ENCODE data around the gene MMRN1.

MMRN1 gene, protein sequence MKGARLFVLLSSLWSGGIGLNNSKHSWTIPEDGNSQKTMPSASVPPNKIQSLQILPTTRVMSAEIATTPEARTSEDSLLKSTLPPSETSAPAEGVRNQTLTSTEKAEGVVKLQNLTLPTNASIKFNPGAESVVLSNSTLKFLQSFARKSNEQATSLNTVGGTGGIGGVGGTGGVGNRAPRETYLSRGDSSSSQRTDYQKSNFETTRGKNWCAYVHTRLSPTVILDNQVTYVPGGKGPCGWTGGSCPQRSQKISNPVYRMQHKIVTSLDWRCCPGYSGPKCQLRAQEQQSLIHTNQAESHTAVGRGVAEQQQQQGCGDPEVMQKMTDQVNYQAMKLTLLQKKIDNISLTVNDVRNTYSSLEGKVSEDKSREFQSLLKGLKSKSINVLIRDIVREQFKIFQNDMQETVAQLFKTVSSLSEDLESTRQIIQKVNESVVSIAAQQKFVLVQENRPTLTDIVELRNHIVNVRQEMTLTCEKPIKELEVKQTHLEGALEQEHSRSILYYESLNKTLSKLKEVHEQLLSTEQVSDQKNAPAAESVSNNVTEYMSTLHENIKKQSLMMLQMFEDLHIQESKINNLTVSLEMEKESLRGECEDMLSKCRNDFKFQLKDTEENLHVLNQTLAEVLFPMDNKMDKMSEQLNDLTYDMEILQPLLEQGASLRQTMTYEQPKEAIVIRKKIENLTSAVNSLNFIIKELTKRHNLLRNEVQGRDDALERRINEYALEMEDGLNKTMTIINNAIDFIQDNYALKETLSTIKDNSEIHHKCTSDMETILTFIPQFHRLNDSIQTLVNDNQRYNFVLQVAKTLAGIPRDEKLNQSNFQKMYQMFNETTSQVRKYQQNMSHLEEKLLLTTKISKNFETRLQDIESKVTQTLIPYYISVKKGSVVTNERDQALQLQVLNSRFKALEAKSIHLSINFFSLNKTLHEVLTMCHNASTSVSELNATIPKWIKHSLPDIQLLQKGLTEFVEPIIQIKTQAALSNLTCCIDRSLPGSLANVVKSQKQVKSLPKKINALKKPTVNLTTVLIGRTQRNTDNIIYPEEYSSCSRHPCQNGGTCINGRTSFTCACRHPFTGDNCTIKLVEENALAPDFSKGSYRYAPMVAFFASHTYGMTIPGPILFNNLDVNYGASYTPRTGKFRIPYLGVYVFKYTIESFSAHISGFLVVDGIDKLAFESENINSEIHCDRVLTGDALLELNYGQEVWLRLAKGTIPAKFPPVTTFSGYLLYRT

DNA sequence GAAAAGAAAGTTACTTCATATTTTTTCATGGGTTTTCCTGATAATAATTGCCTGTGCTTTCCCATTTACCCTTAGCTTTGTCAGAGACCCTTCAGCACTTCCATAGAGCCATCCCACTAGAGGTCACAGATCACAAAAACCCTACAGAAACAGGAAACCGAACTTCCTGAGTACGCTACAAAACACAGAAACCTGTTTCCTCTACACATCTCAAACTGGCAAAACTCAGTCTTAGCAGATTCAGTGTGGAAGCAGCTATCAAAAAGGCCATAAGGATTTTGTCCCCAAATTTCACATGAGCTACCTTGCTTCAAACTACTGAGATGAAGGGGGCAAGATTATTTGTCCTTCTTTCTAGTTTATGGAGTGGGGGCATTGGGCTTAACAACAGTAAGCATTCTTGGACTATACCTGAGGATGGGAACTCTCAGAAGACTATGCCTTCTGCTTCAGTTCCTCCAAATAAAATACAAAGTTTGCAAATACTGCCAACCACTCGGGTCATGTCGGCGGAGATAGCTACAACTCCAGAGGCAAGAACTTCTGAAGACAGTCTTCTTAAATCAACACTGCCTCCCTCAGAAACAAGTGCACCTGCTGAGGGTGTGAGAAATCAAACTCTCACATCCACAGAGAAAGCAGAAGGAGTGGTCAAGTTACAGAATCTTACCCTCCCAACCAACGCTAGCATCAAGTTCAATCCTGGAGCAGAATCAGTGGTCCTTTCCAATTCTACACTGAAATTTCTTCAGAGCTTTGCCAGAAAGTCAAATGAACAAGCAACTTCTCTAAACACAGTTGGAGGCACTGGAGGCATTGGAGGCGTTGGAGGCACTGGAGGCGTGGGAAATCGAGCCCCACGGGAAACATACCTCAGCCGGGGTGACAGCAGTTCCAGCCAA, at the start of gene MMRN1:
MMRN1 (plus strand) TSS at position 206 of the 902 bp plus-strand sequence; CDS start at position 324, 118 bp downstream.
- DNase-seq (ENCODE audit: low spot score) = no peak

DNA sequence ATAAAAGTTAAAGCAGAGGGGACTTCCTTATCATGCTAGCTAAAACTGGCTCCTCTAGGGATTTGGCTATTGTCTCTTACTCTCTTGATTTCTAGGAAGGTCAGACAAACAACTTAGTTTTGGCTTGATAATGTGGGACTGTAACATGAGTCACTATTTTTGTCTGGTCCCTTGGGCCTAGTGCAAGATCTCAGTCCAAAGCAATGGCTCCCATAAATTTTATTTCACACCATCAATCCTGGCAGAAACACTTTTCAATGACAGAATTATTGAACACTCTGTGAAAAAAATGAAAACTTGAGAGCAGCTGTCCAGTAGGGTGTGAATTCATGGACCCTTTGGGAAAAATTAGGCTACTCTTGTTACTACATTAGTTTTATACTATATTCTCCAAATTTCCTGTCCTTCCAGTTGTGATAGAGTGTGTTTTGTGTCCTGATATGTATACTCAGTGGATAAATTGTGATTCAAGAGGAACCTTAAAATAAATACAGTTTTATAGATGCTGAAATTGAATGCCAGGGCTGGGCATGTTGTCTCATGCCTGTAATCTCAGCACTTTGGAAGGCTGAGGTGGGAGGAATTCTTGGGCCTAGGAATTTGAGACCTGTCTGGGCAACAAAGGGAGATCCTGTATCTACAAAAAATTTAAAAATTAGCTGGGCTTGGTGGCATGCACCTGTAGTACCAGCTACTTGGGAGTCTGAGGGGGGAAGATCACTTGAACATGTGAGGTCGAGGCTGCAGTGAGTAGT, 46.9 kb upstream of the MMRN1 start:
- no peak for DNase-seq (ENCODE audit: low spot score)

DNA sequence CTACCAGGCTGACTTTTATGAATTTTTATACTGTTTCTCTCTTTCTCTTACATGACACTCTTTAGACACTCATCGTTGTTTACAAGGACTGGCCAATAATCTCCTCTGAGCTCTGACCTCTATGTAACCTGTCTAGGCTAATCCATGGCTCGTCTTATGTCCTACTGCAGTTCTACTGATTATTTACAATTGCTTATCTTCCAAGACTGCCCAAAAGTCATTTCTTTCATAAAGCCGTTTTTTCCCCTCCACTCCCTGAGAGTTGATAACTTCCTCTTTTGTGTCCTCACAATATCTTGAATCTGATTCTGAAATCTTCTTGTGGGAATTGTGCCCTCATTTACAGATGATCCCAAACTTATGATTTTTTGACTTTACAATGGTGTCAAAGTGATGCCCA, 39.4 kb upstream of the MMRN1 start:
- DNase-seq (ENCODE audit: low spot score) = no peak

DNA sequence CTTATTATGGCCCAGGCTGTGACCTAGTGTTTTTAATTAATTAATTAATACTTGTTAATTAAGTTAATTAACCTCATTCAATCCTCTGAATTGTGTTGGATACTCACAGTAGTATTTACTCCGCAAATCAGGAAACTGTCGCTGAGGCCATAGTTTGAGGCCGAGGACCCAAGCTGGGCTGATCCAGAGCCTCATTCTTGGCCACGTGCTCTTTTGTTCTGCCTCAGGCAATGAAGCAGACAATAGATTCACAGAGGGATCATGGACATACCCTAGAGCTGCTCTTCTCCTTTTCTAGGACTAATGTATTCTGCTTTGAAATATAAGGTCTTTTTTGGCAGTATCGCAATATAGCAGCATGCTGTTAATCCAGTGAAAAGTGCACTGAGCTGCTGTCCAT, 33.7 kb upstream of the MMRN1 start:
- no peak for DNase-seq (ENCODE audit: low spot score)

DNA sequence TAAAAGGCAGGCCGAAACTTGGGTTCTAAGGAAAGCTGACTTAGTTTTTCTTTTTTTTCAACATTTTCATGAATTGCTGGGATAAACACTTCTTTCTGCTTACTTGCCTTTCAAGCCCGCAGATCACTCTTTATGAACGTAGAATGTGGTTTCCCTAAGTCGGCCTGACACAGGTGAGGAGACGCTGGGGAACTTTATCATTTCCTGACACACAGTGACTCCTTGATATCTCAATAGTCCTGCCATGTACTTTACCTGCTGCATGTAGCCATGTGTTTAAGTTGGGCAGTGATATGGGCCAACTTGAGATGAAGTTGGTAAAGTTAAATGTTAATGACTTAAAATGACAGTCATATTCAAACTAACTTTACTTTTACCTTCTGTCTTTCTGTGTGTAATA, 31.1 kb upstream of the MMRN1 start:
- DNase-seq (ENCODE audit: low spot score) = no peak

DNA sequence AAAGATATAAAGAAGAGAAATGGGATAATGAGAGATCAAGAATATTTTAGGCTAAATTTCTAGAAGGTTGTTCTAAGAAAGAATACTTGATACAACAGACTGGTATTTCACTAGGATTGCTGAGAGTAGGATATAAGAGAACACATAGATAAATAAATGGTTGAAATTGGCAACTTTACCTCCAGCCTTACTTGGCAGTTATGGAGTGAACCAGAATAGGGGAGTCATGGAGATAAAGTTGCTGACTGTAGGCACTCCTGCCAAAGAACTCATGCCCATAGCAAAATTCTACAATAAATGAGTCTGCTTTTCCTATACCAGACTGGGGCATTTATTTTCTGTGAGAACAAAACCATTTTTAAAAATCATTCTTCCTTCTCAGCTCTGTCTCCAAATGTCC, 26.4 kb upstream of the MMRN1 start:
- DNase-seq (ENCODE audit: low spot score) = no peak

DNA sequence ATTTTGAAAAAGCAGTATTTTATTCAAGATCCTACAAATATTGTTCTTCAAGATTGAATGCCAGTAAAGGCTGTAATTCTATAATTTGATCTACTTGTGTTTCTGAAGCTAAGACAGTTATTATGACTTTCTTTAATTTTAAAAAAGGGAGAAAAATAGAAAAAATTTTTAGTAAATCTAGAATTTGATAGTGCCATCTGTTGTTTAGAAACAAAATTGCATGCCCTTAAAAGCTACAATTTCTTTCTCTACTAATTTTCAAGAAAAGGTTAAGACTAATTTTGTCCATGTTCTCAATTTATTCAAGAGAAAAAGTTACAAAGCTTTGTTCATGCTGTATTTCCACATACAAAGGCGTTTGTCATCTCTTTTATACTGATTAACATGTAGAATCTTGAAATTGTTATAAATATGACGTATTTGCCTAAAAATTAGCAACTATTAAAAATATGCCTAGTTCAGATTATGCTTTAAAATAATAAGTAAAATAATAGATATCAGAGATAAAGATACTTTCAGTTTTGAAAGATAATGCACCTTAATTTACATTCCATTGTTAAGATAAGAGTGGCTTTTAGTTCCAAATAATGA, 25.6 kb upstream of the MMRN1 start:
- no peak for DNase-seq (ENCODE audit: low spot score)

DNA sequence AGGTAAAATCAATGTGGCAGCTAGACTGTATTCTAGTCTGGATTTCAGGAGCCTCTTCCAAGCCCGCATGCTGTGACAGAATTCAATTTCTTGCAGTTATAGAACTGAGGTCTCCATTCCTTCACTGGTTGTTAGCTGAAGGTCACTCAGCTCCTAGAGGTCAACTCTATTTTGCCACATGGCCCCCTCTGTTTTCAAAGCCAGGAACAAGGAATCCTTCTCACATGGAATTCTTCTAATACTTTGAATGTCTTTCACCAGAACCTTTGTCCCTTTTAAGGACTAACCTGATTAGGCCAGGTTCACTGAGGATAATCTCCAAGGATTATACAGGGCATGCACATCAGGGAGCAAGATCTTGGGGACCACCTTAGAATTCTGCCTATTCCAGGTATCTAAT, 23.4 kb upstream of the MMRN1 start:
- DNase-seq (ENCODE audit: low spot score) = no peak

DNA sequence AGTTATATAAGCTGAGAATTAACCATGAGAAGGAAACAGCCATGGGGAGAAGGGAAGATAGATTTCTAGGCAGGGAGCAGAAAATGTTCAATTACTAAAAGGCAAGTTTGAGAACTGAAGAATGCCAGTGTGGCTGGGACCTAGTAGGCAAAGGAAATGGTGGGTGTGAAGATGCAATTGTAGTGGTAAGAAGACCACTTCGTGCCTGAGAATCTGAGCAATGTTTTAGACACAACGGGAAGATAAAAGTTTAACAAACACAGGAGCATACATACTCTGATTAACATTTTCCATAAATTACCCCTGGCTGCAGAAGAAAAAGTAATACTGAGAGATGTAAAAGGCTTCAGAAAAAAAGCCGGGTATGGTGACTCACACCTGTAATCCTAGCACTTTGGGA, 18.1 kb upstream of the MMRN1 start:
- no peak for DNase-seq (ENCODE audit: low spot score)

DNA sequence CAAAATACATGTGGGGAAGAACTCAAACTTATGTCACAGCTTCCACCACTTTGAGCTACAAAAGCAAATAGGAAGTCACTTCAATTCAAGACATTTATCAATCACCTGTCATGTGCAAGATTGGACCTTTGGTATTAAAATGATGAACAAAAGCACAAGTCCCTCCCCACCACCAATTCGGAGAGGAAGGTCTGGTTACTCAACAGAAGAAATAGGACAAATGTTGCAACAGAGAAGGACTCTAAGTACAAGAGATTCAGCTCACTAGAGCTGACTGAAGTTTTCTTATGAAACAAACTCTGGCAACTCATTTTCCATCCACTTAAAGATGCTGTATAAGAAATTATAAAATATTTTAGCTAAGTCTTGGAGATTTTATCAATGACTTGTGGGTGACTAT, 16.0 kb upstream of the MMRN1 start:
- no peak for DNase-seq (ENCODE audit: low spot score)

DNA sequence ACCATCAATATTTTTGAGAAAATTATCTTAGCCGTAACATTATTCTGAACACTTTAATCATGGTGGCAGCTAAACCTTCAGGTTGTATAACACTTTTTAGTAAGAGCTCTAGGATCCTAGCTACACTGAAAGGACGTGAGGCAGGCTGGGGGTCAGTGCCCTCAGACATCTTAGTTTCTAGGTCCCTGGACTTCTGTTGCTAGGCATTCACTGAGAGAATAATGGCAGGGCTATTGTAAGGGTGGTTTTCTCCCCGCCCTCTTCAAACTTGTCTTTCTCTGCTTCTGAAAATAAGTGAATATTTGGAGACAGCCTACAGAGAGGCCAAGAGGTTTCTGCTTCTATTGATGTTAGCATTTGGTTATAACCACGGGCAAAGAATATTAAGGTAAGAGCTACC, 15.4 kb upstream of the MMRN1 start:
- DNase-seq (ENCODE audit: low spot score) = no peak

DNA sequence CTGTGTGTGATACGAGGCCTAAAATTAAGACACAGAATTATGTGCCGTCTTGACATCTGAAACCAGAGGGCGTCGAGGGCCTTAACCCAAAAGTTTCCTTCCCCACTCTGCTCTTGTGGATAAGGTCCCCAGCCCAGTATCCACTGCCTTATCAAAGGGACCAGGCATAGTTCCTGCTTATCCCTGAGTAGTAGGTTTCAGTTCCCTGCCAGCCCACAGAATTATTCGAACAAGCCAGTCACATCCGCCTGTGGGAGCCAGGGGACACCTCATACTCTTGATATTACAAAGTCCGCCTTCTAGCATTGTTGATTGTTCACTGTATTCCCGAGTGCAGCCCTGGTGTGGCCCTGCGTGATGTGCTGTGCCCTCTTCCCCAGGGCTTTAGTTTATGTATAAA, 5.4 kb upstream of the MMRN1 start:
- no peak for DNase-seq (ENCODE audit: low spot score)

DNA sequence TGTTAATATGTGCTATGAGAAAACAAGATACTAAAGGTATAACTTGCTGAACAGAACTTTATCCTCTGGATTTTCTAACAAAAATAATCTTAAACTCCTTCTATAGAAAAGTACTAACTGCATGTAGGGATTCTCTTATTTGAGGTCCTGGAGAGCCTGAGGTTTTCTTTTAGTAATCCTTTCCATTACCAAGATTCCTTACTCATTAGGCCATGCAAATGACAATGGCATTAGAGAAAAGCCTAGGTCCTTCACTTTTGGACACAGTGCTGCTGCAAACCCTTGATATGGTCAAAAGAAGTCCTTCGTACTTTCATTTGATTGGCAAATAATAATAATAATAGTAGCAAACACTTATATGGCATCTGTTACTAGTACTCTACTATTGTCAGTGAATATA, 3.2 kb downstream of the MMRN1 start:
- no peak for DNase-seq (ENCODE audit: low spot score)

DNA sequence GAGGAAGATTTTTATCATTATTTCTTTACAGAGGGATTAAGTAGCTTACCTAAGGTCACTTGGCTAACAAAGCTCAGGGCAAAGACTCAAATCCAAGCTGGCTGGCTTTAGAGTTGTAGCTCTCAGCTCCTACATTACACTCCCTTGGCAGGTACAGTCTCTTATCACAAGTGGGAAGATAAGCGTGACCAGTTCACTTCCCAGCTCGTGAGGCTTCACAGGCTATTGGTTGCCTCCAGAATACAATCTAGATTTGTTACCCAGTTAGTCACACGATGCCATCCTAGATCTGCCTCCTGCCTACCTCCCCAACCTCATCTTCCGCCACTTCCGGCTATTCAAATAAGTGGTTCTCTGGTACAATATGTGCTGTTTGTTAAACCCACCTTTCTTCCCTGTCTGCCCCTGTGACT, 3.7 kb downstream of the MMRN1 start:
- no peak for DNase-seq (ENCODE audit: low spot score)

DNA sequence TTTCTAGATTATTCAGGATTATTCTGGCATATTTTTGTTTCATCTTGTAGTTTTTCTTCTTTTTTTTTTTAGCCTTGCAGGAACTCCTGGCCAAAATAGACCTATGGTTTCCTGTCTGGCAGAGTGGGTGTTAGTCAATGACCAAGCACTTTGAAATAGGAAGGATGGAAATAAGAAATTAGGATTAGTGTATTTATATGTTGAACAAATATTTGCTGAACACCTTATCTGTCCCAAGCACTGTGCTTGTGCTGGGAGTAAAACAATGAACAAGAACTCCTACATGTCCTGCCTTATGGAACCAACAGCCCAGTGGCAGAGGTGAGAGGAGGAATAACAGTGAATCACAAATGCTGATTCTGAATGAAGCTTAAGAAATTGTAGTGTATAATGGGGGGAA, 4.5 kb downstream of the MMRN1 start:
- DNase-seq (ENCODE audit: low spot score) = no peak

DNA sequence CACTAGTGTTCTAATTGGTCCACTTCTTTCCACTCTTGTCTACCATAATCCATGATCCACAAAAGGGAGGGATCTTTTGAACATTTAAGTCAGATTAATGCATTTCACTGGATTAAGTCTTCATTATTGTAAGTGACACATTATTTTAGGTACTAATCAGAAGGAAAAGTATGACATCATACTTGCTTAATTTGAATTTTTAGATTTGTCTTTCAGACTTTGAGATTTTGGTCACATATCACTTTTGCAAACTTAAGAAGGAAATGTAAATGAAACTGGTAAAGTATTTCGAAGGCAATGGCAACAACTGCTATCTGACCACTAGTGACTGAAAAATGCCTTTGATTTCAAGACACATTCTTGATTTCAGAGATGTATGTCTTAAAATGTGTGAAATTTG, 5.2 kb downstream of the MMRN1 start:
- DNase-seq (ENCODE audit: low spot score) = no peak

DNA sequence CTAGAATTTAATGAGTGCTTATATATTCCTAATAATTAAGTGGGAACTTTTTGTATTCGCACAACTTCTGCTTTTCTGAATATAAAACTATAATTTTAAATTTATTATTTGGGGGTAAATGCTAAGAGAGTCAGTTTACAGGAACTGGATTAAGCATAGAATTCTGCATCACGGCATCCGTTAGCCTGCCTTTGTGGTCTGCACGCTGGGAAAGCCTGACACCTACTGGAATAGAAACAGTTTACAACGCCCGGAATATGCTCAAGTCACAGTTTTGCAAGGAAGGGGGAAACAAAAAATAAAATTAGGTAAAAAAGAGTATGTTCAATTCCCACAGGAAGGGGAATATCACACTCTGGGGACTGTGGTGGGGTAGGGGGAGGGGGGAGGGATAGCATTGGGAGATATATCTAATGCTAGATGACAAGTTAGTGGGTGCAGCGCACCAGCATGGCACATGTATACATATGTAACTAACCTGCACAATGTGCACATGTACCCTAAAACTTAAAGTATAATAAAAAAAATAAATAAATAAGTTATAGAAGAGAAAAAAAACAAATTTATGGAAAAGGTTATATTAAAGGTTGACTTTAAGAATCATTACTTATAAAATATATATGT, 7.3 kb downstream of the MMRN1 start:
- peak; percentile 60 for DNase-seq (ENCODE audit: low spot score)

DNA sequence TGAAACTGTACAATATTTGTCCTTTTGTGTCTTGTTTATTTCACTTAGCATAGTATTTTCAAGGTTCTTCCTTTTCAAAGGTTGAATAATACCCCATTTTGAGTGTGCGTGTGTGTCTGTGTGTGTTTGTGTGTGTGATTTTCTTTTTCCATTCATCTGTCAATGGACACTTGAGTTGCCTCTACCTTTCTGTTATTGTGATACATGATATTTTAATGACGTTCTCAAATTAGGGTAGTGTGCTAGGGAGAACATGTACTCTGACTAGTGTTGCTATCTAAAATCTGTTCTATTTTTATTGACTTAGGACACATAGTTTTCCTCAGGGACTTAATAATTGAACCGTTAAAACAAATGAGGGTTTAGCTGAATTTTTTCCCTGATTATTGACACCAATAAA, 9.9 kb downstream of the MMRN1 start:
- no peak for DNase-seq (ENCODE audit: low spot score)

DNA sequence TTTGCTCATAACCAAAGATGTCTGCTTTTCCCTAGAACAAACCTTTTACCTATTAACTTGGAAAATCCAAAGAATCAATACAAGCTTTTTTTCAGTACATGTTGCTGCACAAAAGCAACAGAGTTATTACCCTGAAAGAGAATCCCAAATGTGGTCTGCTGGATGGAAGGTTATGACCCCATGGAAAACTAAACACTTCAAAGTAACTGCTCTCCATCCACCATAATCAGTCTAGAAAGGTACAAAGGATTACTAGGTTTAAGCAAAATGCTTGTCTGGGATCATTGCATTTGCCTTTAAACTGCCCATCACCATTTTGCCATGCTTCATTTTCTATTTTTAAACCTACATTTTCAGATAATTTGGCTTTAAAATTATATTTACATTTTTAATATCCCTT, 11.7 kb downstream of the MMRN1 start:
- DNase-seq (ENCODE audit: low spot score) = no peak

All from ecto neural progenitor cell (in vitro differentiated cells).